Activated CD4-positive, CD25-positive, alpha-beta regulatory T cell treated with anti-CD3 and anti-CD28 coated beads, Interleukin-2, amount 50 U/mL, for 24 hours (primary cell): ENCODE results near the gene CASTOR1.
A peak's percentile ranks its signal among the peaks of the same experiment; 100 is the strongest.
"Not testable (repeated sequence)": the region's sequence is repeated elsewhere in the genome, so short reads cannot be mapped to it uniquely, and the experiment has no call there.

ENCODE experiments used
- ATAC-seq, 2 donors: fragments of 150-1000 bp; cut with Tn5 transposase; one replicate each; pipeline ENCODE4 v1.10.0; 2021; ENCODE audit warnings: mild to moderate bottlenecking in 1 of 2, moderate library complexity in 1 of 2

The CASTOR1 gene

GRCh38 chr22:30289141-30289979 is at the start of gene CASTOR1:
TSS of gene CASTOR1 (minus strand) at chr22:30289505. CDS start at chr22:30289497, 8 bp downstream.
- peak; percentile 84 to 85 for ATAC-seq

- no peak for ATAC-seq
Measured at GRCh38 chr22:30338802-30339201, 49.5 kb upstream of the CASTOR1 start.

GRCh38 chr22:30338341-30338740 is 49.0 kb upstream of the CASTOR1 start:
- ATAC-seq = not testable (repeated sequence)

GRCh38 chr22:30337461-30337778 is 48.1 kb upstream of the CASTOR1 start:
- no peak for ATAC-seq

GRCh38 chr22:30336752-30337460 is 47.6 kb upstream of the CASTOR1 start:
- no peak for ATAC-seq

GRCh38 chr22:30335236-30335635 is 45.9 kb upstream of the CASTOR1 start:
- ATAC-seq = no peak

- ATAC-seq = no peak
Measured at GRCh38 chr22:30334646-30335045, 45.3 kb upstream of the CASTOR1 start.

- ATAC-seq = no peak
Measured at GRCh38 chr22:30333707-30334087, 44.4 kb upstream of the CASTOR1 start.

GRCh38 chr22:30332994-30333706 is 43.8 kb upstream of the CASTOR1 start:
- peak in 1 of 2 donors; percentile 39 for ATAC-seq

GRCh38 chr22:30332551-30332950 is 43.2 kb upstream of the CASTOR1 start:
- ATAC-seq = no peak

- no peak for ATAC-seq
Measured at GRCh38 chr22:30328466-30329049, 39.3 kb upstream of the CASTOR1 start.

- ATAC-seq = no peak
Measured at GRCh38 chr22:30327864-30328345, 38.6 kb upstream of the CASTOR1 start.

GRCh38 chr22:30326706-30327362 is 37.5 kb upstream of the CASTOR1 start, which contains the start of gene TBC1D10A:
TSS of gene TBC1D10A (minus strand) at chr22:30326941. CDS start at chr22:30326881, 60 bp downstream.
- peak; percentile 93 to 96 for ATAC-seq

- ATAC-seq = peak; percentile 14 to 31
Measured at GRCh38 chr22:30326255-30326705, 37.0 kb upstream of the CASTOR1 start.

GRCh38 chr22:30325724-30326254 is 36.5 kb upstream of the CASTOR1 start:
- ATAC-seq = no peak

GRCh38 chr22:30325065-30325720 is 35.9 kb upstream of the CASTOR1 start:
- no peak for ATAC-seq

GRCh38 chr22:30324014-30324730 is 34.9 kb upstream of the CASTOR1 start:
- no peak for ATAC-seq

GRCh38 chr22:30323246-30323645 is 33.9 kb upstream of the CASTOR1 start:
- ATAC-seq = no peak

GRCh38 chr22:30321461-30321860 is 32.2 kb upstream of the CASTOR1 start:
- ATAC-seq = no peak

GRCh38 chr22:30320021-30320556 is 30.8 kb upstream of the CASTOR1 start:
- no peak for ATAC-seq
